Measurements from ENCODE around the gene FYB1.

GRCh38 chr5:39164529-39165402 is 54.6 kb downstream of the FYB1 start:
- no peak for TF ChIP-seq EZH2 (IDR thresholded peaks at IDR 0.05; ENCODE audit: low read length, missing control alignments)
- no peak for TF ChIP-seq CTCF (conservative IDR thresholded peaks at IDR 0.05 in 1 of 2, IDR thresholded peaks at IDR 0.05 in 1 of 2; ENCODE audit: low read depth in 1 of 2, low read length in 2 of 2)

Measured in fibroblast of lung (primary cell).